CD14-positive monocyte (primary cell): ENCODE results near the gene DHCR7. TPM values are rescaled to one million over a fixed set of nuclear protein-coding genes. Genes with fewer than 3 reads are reported as not detected.
A peak's percentile ranks its signal among the peaks of the same experiment; 100 is the strongest.

ENCODE experiments used
- DNase-seq, 3 donors: peaks; one replicate each; pipeline ENCODE4 v3.0.0-alpha.2; 2011 to 2022
- H2AFZ ChIP-seq: 2 replicates; pipeline ENCODE4 v1.6.0; 2012; ENCODE audit warnings: mild to moderate bottlenecking, low read depth, low read length, inconsistent platforms; ENCODE audit not compliant: insufficient read depth, poor library complexity, severe bottlenecking
- H3K27ac ChIP-seq, 2 donors: 1 replicate in 1 of 2; 2 replicates in 1 of 2; pipeline ENCODE4 v1.5.1; 2012 to 2013; ENCODE audit warnings: low read length in 2 of 2, control low read depth in 1 of 2, inconsistent platforms in 1 of 2, low read depth in 1 of 2, mild to moderate bottlenecking in 1 of 2
- H3K27me3 ChIP-seq, 2 donors: one replicate each; pipeline versions ENCODE4 v1.6.0 to v1.6.1; 2011 to 2013; ENCODE audit warnings: low read length in 2 of 2; ENCODE audit not compliant: control insufficient read depth in 2 of 2, insufficient read depth in 2 of 2
- H3K36me3 ChIP-seq, 2 donors: replicated peaks in 1 of 2; 1 replicate in 1 of 2; 2 replicates in 1 of 2; pipeline versions ENCODE4 v1.5.1 to v1.6.1; 2012 to 2013; ENCODE audit warnings: low read length in 2 of 2, control low read depth in 1 of 2, inconsistent platforms in 1 of 2, mild to moderate bottlenecking in 1 of 2; ENCODE audit not compliant: insufficient read depth in 2 of 2, control insufficient read depth in 1 of 2
- H3K4me1 ChIP-seq, 2 donors: 1 replicate in 1 of 2; 2 replicates in 1 of 2; pipeline versions ENCODE4 v1.5.1 to v1.6.1; 2012 to 2013; ENCODE audit warnings: low read length in 2 of 2, control low read depth in 1 of 2, inconsistent platforms in 1 of 2, mild to moderate bottlenecking in 1 of 2, moderate library complexity in 1 of 2; ENCODE audit not compliant: insufficient read depth in 2 of 2, control insufficient read depth in 1 of 2
- H3K4me2 ChIP-seq: replicated peaks from 2 replicates; pipeline ENCODE3; 2012; ENCODE audit warnings: low read length, moderate library complexity, mild to moderate bottlenecking; ENCODE audit not compliant: poor library complexity, severe bottlenecking; ENCODE audit errors: extremely low read depth
- H3K4me3 ChIP-seq, 3 experiments: fragments of 200-600 bp in 1 of 3; sonication (generic) in 1 of 3; replicated peaks in 1 of 3; 1 replicate in 2 of 3; 2 replicates in 1 of 3; pipeline ENCODE4 v1.5.1; 2011 to 2013; ENCODE audit warnings: low read length in 3 of 3, mild to moderate bottlenecking in 3 of 3, control low read depth in 2 of 3, low read depth in 2 of 3, inconsistent platforms in 1 of 3, moderate library complexity in 1 of 3
- H3K79me2 ChIP-seq: 2 replicates; pipeline ENCODE4 v1.6.0; 2012; ENCODE audit warnings: mild to moderate bottlenecking, control low read depth, inconsistent platforms, low read length, moderate library complexity; ENCODE audit not compliant: insufficient read depth
- H3K9ac ChIP-seq: 2 replicates; pipeline ENCODE4 v1.6.0; 2017; ENCODE audit warnings: low read length, mild to moderate bottlenecking; ENCODE audit not compliant: insufficient read depth, poor library complexity, severe bottlenecking
- H3K9me3 ChIP-seq, 2 donors: replicated peaks in 1 of 2; 1 replicate in 1 of 2; 2 replicates in 1 of 2; pipeline versions ENCODE4 v1.5.1 to v1.6.1; 2012 to 2013; ENCODE audit warnings: low read length in 2 of 2, control low read depth in 1 of 2; ENCODE audit not compliant: control insufficient read depth in 1 of 2, insufficient read depth in 1 of 2
- H4K20me1 ChIP-seq: 2 replicates; pipeline ENCODE4 v1.6.0; 2012; ENCODE audit warnings: mild to moderate bottlenecking, low read length, control low read depth, moderate library complexity; ENCODE audit not compliant: insufficient read depth
- H3K27ac Mint-ChIP-seq, 7 donors: one replicate each; pipeline ENCODE4 v1.8.0; 2020; ENCODE audit warnings: mild to moderate bottlenecking in 7 of 7, mixed read lengths in 7 of 7, moderate library complexity in 6 of 7, inconsistent platforms in 2 of 7
- H3K27me3 Mint-ChIP-seq, 3 donors: one replicate each; pipeline ENCODE4 v1.8.0; 2021 to 2022; ENCODE audit warnings: low read depth in 3 of 3, mild to moderate bottlenecking in 3 of 3, mixed read lengths in 3 of 3, moderate library complexity in 3 of 3, inconsistent platforms in 1 of 3
- H3K36me3 Mint-ChIP-seq, 2 donors: one replicate each; pipeline ENCODE4 v1.8.0; 2020; ENCODE audit warnings: mixed read lengths in 2 of 2, inconsistent platforms in 1 of 2, mild to moderate bottlenecking in 1 of 2
- H3K4me1 Mint-ChIP-seq: one replicate; pipeline ENCODE4 v1.8.0; 2020; ENCODE audit warnings: mild to moderate bottlenecking, mixed read lengths
- H3K4me3 Mint-ChIP-seq, 2 donors: one replicate each; pipeline ENCODE4 v1.8.0; 2020; ENCODE audit warnings: mild to moderate bottlenecking in 2 of 2, mixed read lengths in 2 of 2, moderate library complexity in 1 of 2
- H3K9me3 Mint-ChIP-seq, 7 donors: one replicate each; pipeline ENCODE4 v1.8.0; 2020 to 2022; ENCODE audit warnings: mixed read lengths in 7 of 7, mild to moderate bottlenecking in 6 of 7, moderate library complexity in 6 of 7, inconsistent platforms in 2 of 7
- WGBS: methylation state at CpG from one replicate; pipeline ENCODE4 v1.1.5; 2013; ENCODE audit warnings: missing lambda C conversion rate; ENCODE audit not compliant: insufficient coverage; 5-methylcytosine and 5-hydroxymethylcytosine counted together
- intact Hi-C, 2 donors: fragments of 100-400 bp; cut with micrococcal nuclease; formaldehyde crosslinking; loops; one replicate each; pipeline versions ENCODE4 v1.15.0 to v1.15.1; 2023
- polyA plus RNA-seq, 3 donors: library from polyadenylated mRNA; depleted of rRNA in 1 of 3; unstranded in 2 of 3; stranded (reverse) in 1 of 3; fragments of 300-500 nt in 2 of 3; fragments of >200 nt in 1 of 3; fragmentation: Illumina TruSeq in 2 of 3; gene quantifications; 1 replicate in 2 of 3; 2 replicates in 1 of 3; pipeline ENCODE4 v1.2.3, GENCODE V29; 2012 to 2021
- TF ChIP-seq, protein P1 (sequence below): fragments of 200-600 bp; IDR thresholded peaks from one replicate; pipeline ENCODE4 v1.8.0; 2022; ENCODE audit warnings: antibody characterized with exemption, mild to moderate bottlenecking

Gene DHCR7
- polyA plus RNA-seq, 3 donors = 2.2 to 3.9 (median 2.2) TPM

DNA sequence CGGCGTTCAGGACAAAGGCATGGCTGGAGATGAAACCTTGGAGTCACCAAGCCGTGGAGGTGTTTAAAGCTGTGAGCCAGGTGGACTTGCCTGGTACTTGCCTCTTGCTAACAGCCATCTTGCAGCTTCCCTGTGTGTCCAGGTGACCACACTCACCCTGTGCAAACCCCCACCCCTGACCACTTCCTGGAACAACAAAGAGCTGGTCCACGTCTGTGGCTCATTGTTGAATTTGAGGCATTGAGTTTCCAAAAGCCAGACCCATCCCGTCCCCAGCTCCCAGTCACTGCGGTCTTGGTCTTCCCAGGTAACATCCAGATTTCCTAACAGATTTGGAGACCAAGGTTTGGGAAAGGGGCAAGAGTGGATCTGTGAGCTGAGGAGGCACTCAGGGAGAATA is 18.5 kb downstream of the DHCR7 start:
- H2AFZ ChIP-seq = no peak overlapping the region
- 71% methylated on average over 4 of the region's 6 CpGs for WGBS
- DNase-seq = no peak
- intact Hi-C loops = no loop called here
- H3K27ac Mint-ChIP-seq = no peak overlapping the region
- peaks cover 0 to 9% (median 0%) of the 10 kb centered on the region in 7 donors for H3K9me3 Mint-ChIP-seq
- H3K4me1 ChIP-seq = peaks cover 5 to 11% of the 10 kb centered on the region in 2 donors
- H3K4me3 ChIP-seq = no peak overlapping the region
- H3K79me2 ChIP-seq = no peaks in the 10 kb centered on the region
- H3K36me3 Mint-ChIP-seq = no peaks in the 10 kb centered on the region
- H4K20me1 ChIP-seq = no peaks in the 10 kb centered on the region
- no peak overlapping the region for H3K27ac ChIP-seq
- H3K4me2 ChIP-seq = no peak overlapping the region
- H3K27me3 Mint-ChIP-seq = peaks cover 2 to 11% (median 7%) of the 10 kb centered on the region in 3 donors
- H3K4me3 Mint-ChIP-seq = no peak overlapping the region
- no peaks in the 10 kb centered on the region for H3K36me3 ChIP-seq
- H3K4me1 Mint-ChIP-seq = peaks cover 9% of the 10 kb centered on the region
- TF ChIP-seq, protein P1, sequence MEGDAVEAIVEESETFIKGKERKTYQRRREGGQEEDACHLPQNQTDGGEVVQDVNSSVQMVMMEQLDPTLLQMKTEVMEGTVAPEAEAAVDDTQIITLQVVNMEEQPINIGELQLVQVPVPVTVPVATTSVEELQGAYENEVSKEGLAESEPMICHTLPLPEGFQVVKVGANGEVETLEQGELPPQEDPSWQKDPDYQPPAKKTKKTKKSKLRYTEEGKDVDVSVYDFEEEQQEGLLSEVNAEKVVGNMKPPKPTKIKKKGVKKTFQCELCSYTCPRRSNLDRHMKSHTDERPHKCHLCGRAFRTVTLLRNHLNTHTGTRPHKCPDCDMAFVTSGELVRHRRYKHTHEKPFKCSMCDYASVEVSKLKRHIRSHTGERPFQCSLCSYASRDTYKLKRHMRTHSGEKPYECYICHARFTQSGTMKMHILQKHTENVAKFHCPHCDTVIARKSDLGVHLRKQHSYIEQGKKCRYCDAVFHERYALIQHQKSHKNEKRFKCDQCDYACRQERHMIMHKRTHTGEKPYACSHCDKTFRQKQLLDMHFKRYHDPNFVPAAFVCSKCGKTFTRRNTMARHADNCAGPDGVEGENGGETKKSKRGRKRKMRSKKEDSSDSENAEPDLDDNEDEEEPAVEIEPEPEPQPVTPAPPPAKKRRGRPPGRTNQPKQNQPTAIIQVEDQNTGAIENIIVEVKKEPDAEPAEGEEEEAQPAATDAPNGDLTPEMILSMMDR = no peak
- H3K9me3 ChIP-seq = no peaks in the 10 kb centered on the region
- H3K27me3 ChIP-seq = no peaks in the 10 kb centered on the region
- no peak overlapping the region for H3K9ac ChIP-seq

DNA sequence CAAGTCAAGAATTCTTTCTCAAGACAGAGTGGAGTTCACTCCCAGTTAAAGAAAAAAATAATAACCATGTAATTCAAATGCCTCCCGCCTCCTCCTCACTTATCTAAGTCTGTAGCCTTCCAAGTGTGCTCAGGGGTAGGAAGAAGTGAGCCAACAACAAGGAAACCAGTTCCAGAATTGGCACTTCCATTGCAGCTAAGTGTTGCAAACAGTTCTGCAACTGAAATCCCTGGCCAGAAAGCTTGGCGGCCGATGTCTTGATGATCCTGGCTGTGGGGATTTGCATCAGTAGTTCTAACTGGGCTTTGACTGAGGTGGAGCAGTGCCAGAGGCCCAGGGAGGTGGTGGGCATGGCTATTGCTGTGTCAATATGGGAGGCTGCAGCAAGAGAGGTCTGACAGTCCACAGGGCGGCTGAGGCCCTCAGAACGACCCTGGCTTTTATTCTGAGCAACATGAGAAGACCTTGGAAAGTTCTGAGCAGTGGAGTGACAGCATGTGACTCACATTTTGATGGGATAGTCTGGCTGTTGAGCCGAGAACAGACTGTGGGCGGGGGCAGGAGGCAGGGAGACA is 19.2 kb downstream of the DHCR7 start:
- no peaks in the 10 kb centered on the region for H3K79me2 ChIP-seq
- H3K4me1 ChIP-seq = peaks cover 4 to 9% of the 10 kb centered on the region in 2 donors
- no peaks in the 10 kb centered on the region for H3K36me3 ChIP-seq
- H4K20me1 ChIP-seq = no peaks in the 10 kb centered on the region
- Mint-ChIP-seq H3K4me1 (peaks cover 9% of the 10 kb centered on the region), H3K9me3 (peaks cover 0 to 9% (median 0%) of the 10 kb centered on the region in 7 donors), H3K27me3 (peaks cover 2 to 13% (median 10%) of the 10 kb centered on the region in 3 donors), H3K4me3 (no peak overlapping the region), H3K27ac (peak overlapping the region in 2 of 7 donors; percentile 12 to 52), H3K36me3 (no peaks in the 10 kb centered on the region)
- intact Hi-C loops = no loop called here
- TF ChIP-seq, protein P1 = no peak
- no peak for DNase-seq
- no peak overlapping the region for H3K4me2 ChIP-seq
- H3K9ac ChIP-seq = no peak overlapping the region
- H3K9me3 ChIP-seq = no peaks in the 10 kb centered on the region
- 98% methylated on average over 6 of the region's 7 CpGs for WGBS
- no peak overlapping the region for H3K27ac ChIP-seq
- H3K27me3 ChIP-seq = no peaks in the 10 kb centered on the region
- H2AFZ ChIP-seq = no peak overlapping the region
- H3K4me3 ChIP-seq = no peak overlapping the region
